Anterior cingulate cortex (tissue), 58 donors: ENCODE results near the gene CDH13.

Experiments used
- DNase-seq, 58 donors: peaks; one replicate each; lab custom pipeline; 2025; lab: John Stamatoyannopoulos, UW

The CDH13 gene

GRCh38 chr16:83737729-83738354 is 1111.1 kb downstream of the CDH13 start:
- no peak for DNase-seq

DNA sequence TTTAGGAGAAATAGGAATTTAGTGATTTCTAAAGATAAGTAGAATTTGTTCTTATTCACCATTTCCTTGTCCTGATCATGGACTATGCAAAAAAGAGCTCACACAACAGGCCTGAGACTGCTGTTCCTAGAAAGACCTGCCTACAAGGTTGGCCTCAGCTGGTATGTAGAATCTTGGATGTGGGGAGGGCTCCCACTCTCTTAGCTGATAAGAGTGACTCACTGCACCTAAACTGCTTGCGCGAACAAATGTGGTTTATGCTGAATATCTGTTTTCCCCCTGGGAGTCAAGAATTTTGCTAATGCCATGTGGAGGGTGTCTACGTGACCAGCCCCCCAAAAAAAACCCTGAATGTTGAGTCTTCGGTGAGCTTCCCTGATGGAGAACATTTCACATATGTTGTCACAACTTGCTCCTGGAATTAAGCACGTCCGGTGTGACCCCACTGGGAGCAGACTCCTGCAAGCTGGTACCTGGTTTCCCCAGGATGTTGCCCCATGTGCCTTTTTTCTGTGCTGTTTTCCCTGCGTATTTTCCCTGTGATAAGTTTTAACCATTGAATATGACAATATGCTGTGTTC is 1112.2 kb downstream of the CDH13 start:
- no peak for DNase-seq

DNA sequence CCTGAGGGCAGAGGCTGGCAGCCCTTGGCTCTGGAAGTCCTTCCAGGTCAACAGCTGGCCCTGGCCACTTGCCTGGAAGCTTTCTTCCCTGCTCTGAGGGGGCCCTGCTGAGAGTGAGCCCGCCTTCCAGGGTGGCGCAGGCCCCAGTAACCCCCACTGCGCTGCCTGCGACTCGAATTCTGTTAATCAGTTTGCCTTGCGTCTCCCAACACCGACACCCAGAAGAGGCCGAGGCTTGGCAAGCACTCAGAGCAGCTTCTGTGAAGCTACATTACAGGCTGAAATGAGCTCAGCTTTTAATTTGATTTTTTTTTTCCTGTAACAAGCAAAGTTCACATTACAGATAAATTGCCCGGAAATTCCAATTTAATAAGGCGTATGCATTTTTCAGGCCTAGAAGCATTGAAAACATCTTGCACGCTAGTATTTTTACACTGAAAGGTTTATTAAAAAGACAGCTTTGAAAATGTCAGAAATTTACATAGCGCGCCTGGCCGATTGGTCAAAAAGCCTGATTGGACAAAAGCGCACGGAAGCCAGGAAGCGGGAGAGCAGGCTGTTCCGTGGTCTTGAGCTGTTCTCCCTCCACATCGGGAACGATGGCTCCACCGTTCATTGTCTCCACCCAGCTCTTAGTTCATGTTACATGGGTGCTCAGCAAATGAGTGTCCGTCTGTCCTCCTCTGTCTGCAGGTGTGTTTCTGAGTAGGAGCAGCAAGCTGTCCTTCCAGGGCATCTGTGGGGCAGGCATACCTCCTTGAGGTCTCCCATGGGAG is 1115.5 kb downstream of the CDH13 start:
- DNase-seq = peak in 33 of 58 donors; percentile 4 to 47 (median 27)

DNA sequence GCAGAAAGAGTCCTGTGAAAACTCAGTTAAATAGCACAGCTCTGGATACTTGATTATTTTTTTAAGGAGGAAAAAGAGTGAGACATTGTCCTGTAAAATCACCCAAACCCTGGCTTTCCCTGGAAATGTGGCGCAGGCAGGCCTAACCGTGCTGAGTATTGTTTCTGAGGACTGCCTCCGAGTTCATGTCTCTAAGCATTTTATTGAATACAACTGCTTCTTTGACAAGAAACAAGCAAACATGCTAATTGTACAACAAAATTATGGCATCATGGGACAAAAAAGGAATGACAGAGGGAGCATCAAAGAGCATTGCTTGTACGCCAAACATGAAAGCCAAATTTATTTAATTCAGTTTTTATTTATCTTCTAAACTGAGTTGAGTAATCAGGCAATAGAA is 1116.5 kb downstream of the CDH13 start:
- DNase-seq = peak in 6 of 58 donors; percentile 5 to 32 (median 12)

- no peak for DNase-seq
These were observed 1117.0 kb downstream of the CDH13 start for GRCh38 chr16:83743720-83744119.

- DNase-seq = peak in 20 of 58 donors; percentile 6 to 66 (median 34)
These were observed 1117.7 kb downstream of the CDH13 start for GRCh38 chr16:83744441-83744981.

- DNase-seq = no peak
These were observed 1119.8 kb downstream of the CDH13 start for GRCh38 chr16:83746611-83747010.

DNA sequence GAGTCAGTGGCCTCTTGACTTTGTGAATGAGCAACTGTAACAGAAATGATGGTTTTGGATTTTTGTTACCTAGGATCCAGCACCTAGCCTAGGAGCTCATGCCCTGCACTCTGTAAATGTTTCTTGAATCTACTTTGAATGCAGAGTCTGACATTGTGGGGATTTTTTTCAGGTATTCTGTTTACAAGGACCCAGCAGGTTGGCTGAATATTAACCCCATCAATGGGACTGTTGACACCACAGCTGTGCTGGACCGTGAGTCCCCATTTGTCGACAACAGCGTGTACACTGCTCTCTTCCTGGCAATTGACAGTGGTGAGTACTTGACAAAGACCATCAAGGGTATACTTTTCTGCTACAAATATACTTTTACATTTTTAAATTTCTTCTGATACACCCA is 1121.2 kb downstream of the CDH13 start:
- DNase-seq = no peak

GRCh38 chr16:83755391-83755790 is 1128.6 kb downstream of the CDH13 start:
- no peak for DNase-seq

- DNase-seq = peak in 5 of 58 donors; percentile 13 to 57 (median 23)
These were observed 1135.6 kb downstream of the CDH13 start for GRCh38 chr16:83762141-83762991.

DNA sequence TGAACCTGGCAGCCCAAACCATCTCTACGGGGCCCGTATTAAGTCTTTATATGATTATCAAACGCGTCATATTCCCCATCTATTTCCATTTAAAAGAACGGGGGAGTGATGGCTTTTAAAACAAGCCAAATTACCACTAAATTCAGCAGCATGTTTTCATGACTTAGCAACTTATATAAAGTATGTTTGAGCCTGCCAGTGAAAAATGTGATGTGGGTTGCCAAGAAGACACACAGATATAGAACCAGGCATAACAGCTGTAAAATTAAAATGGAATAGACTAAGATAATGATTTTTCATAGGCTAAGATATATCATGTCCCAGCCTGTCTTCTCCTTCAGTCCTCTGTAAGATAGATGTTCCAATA is 1136.2 kb downstream of the CDH13 start:
- no peak for DNase-seq

- no peak for DNase-seq
These were observed 1142.2 kb downstream of the CDH13 start for GRCh38 chr16:83768986-83769385.

GRCh38 chr16:83769397-83770008 is 1142.7 kb downstream of the CDH13 start:
- DNase-seq = peak in 2 of 58 donors; percentile 18 to 39

GRCh38 chr16:83771306-83771942 is 1144.7 kb downstream of the CDH13 start:
- peak in 25 of 58 donors; percentile 8 to 83 (median 26) for DNase-seq

DNA sequence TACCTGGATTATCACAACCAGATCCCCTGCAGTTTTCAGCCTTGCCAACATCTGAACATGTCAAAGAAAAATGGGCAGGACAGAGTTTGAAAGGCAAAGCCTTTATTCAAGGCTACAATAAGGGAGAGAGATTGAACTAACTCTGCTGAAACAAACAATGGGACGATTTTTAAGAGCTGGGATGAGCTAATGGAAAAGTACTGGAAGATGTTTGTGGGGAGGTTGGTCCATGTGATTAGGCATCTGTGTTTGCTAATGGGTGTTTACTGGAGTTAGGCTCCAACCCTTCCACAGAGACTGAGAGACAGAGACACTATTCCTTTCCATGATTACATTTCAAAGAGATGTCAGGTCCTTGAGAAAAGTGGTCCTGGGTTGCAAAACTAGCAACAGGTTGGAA is 1146.0 kb downstream of the CDH13 start:
- DNase-seq = peak in 11 of 58 donors; percentile 9 to 79 (median 25)

DNA sequence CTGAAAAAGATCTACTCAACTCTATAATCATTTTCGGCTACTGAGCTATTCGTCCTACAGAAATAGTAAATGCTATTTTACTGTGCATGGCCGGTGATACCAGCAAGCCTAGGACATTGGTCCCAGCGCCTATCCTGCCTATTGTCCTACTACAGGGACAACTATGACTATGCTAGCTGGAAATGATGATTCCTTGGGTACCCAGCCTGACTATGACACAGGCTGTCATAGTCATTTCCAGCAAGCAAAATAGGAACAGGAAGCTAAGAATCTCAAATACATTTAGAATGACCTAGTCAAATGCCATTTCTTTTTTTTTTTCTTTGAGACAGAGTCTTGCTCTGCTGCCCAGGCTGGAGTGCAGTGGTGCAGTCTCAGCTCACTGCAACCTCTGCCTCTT is 1147.3 kb downstream of the CDH13 start:
- no peak for DNase-seq

DNA sequence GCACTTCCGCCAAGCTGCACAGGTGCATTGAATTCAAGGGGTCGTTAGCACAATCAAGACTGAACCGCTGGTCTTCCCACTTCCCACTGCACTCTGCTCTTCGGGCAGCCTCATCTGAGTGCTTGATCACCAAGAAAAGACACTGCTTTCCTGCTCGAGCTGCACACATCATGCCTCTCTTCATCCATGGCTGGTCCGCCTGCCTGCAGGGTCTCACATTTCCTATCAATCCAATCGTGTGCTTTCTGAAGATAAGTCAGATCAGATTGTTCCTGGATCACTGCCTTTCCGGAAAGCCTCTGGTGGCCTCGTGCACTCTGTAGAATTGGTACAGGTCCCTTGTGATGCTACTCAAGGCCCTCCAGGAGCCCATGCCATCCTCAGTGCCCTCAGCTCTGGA is 1150.2 kb downstream of the CDH13 start:
- DNase-seq = no peak

GRCh38 chr16:83779886-83780285 is 1153.1 kb downstream of the CDH13 start:
- DNase-seq = peak in 2 of 58 donors; percentile 11 to 28

- no peak for DNase-seq
These were observed 1158.7 kb downstream of the CDH13 start for GRCh38 chr16:83785455-83785854.
